NCI-H187 treated with DMSO at 0.1 percent for 48 hours (cell line): ENCODE measurements around the gene INTS7.

ENCODE experiments used
- DNase-seq: peaks from one replicate; lab custom pipeline; 2025; lab: John Stamatoyannopoulos, UW

Gene INTS7, protein sequence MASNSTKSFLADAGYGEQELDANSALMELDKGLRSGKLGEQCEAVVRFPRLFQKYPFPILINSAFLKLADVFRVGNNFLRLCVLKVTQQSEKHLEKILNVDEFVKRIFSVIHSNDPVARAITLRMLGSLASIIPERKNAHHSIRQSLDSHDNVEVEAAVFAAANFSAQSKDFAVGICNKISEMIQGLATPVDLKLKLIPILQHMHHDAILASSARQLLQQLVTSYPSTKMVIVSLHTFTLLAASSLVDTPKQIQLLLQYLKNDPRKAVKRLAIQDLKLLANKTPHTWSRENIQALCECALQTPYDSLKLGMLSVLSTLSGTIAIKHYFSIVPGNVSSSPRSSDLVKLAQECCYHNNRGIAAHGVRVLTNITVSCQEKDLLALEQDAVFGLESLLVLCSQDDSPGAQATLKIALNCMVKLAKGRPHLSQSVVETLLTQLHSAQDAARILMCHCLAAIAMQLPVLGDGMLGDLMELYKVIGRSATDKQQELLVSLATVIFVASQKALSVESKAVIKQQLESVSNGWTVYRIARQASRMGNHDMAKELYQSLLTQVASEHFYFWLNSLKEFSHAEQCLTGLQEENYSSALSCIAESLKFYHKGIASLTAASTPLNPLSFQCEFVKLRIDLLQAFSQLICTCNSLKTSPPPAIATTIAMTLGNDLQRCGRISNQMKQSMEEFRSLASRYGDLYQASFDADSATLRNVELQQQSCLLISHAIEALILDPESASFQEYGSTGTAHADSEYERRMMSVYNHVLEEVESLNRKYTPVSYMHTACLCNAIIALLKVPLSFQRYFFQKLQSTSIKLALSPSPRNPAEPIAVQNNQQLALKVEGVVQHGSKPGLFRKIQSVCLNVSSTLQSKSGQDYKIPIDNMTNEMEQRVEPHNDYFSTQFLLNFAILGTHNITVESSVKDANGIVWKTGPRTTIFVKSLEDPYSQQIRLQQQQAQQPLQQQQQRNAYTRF

GRCh38 chr1:212035123-212035834 is at the start of gene INTS7, which contains the start of gene DTL:
Gene INTS7 (minus strand): TSS chr1:212035557. CDS start chr1:212035437, 120 bp downstream.
Gene DTL (plus strand): TSS chr1:212035748. CDS start chr1:212035891, 143 bp downstream.
- DNase-seq: peak; percentile 85

DNA sequence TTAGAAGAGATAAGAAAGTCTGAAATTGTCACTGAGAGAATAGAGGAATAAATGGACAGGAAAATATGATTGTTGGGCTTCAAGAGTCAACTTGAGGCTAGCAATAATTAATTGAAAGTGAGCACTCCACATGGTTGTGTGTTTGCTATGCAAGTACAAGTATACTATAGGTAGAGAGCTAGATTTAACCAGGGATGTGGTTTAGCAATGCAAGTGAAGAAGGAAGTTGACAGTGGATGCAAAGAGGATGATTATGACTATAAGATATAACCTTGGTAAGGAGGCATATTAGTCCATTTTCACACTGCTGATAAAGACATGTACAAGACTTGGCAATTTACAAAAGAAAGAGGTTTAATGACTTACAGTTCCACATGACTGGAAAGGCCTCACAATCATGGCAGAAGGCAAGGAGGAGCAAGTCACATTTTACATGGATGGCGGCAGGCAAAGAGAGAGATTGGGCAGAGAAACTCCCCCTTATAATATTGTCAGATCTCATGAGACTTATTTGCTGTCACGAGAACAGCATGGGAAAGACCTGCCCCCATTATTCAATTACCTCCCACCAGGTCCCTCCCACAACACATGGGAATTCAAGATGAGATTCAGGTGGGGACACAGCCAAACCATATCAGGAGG is 47.5 kb upstream of the INTS7 start:
- DNase-seq: no peak

- no peak for DNase-seq
Observed at GRCh38 chr1:212078826-212079225, 43.5 kb upstream of the INTS7 start.

DNA sequence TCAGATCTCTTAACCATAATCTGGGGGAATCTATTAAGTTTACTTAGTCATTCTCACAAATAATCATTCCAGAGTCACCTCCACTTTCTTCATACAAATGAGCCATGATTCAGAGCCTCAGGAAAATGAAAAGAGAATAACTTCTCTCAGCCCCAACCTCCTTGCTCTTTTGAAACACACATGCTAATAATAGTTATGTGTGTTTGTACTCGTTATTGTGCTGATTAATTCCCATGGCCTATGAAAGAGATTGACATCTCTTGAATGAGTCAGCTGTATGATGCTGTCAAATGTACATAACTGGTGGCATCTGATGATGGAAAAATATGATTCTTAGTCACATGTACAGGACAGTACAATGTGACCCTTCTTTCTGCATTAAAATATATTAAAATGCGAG is 41.7 kb upstream of the INTS7 start:
- no peak for DNase-seq

GRCh38 chr1:212074856-212075255 is 39.5 kb upstream of the INTS7 start:
- DNase-seq: no peak

DNA sequence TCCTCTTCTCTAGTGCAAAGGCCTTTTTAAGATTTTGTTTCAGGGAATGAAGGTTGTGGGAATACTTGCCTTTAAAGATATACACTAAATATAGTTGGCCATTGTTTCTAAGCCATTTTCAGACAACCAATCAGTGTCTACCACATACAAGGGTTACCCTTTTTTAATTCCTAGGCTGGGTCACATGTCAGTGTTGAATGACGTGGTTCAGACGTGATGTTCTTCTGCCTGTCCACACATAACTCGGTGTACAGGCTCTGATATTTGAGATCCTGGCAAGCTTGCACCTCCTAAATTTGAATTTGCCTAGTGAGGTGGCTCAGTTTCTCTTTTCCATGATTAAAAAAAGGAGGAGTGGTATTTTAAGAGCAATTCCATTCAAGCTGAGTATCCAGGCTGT is 39.0 kb upstream of the INTS7 start:
- DNase-seq: no peak

DNA sequence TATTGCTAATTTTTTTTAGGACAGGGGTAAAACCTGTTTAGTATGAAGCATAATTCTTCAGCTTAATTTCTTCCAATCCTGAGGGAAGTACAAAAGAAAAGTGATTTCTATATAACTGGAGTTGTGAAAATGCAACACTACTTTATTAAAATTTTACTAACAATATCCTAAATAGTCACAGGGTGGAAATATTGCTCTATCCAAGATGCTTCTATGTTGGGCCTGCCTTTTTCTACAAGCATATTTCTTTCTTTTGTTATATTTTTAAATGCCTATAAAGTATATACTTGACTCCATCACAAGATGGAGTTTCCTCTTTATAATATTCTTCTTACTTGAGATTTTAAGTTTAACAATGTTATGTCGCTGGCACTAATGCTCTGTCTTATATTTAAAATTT is 38.1 kb upstream of the INTS7 start:
- DNase-seq: no peak

DNA sequence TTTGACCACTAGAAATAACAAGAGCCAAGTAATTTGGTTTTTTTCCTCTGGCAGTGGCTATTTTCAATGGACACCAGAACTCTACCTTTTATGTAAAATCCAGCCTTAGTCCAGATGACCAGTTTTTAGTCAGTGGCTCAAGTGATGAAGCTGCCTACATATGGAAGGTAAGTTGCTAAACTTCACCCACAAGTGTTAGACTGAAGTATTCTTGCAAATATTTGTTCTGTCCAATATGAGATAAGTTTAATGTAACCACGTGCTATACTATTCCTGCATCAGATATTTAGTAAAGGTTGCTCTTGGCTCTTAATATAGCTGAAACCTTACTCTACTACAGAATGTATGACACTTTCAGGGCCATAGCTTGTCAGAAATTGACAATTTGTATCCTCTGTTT is 36.7 kb upstream of the INTS7 start:
- DNase-seq: no peak

GRCh38 chr1:212070720-212071302 is 35.5 kb upstream of the INTS7 start:
- DNase-seq: no peak

GRCh38 chr1:212067787-212068186 is 32.4 kb upstream of the INTS7 start:
- DNase-seq: no peak

DNA sequence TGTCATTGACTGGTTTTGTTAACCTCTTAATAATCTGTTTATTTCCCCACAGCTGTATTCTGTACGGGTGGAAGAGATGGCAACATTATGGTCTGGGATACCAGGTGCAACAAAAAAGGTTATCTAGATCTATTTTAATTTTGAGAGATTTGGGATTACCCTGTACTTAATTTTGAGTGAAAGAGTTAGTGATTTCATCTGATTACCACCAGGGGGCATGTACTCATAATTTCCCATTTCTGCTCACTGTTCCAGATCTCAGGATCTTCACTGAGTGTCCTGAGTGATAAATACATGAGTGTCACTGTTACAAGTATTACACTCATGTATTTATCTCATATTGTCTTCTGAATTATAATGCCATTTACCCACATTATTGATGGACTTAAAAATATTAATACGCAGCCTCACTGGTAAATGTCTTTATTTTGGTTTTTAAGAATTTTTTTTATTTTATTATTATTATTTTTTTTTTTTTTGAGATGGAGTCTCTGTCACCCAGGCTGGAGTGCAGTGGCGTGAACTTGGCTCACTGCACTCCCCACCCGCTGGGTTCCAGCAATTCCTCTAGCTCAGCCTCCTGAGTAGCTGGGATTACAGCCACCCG is 27.6 kb upstream of the INTS7 start:
- no peak for DNase-seq

DNA sequence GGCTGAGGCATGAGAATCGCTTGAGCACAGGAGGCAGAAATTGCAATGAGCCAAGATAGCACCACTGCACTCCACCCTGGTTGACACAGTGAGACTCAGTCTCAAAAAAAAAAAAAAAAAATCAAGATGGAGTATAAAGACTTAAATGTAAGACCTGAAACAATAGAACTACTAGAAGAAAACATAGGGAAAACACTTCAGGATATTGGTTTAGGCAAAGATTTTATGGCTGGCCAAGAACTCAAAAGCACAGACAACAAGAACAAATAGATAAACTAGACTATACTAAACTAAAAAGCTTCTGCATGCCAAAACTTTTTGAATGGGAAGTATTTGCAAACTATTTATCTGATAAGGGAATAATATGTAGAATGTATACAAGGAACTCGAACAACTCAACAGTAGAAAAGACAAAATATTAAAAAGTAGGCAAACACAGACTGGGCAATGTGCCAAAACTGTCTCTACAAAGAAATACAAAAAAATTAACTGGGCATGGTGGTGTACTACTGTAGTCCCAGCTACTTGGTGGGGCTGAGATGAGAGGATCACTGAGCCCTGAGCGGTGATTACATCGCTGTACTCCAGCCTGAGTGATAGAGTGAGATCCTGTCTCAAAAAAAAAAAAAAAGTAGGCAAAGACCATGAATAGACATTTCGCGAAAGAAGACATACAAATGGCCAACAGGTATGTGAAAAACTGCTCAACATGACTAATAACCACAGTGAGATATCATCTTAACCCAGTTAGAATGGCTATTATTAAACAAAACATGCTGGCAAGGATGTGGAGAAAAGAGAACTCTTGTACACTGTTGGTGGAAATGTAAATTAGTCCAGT is 25.5 kb upstream of the INTS7 start:
- no peak for DNase-seq

DNA sequence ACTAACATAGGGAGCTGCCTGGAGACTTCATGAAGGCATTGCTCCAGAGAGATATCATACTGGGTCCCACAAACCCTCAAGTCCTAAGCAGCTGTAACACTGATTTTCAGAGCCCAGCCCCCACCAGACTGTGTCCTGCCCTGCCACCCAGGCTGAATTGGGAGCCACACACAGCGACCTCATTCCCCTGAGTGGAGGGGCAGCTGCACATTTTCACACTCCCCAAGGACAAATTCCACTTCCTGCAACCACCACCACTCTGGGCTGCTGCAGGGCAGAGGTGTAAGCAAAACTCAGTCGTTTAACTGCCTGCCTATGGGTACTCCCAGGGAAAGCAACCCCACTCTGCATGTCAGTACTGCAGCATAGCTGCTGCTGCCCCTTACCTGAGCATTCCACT is 20.0 kb upstream of the INTS7 start:
- no peak for DNase-seq

DNA sequence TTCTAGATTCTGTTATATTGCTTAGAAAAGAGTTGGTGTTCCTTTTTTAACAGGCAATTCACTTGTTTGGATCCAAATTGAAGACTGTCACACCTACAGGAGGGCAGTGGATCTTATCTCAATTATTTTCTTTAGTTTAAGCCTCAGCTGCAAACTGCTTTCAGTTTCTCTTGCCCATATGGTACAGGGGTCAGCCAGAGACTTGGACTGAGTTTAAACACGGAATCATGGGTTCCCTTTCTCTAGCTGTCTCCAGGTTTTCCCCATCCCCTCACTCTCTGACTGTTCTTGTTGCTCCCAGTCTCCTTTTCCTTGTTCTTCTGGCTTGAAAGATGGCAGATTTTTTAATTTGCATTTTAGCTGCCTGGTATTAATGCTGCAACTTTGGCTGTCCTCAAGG is 18.6 kb upstream of the INTS7 start:
- no peak for DNase-seq

GRCh38 chr1:212045981-212046380 is 10.6 kb upstream of the INTS7 start:
- no peak for DNase-seq

DNA sequence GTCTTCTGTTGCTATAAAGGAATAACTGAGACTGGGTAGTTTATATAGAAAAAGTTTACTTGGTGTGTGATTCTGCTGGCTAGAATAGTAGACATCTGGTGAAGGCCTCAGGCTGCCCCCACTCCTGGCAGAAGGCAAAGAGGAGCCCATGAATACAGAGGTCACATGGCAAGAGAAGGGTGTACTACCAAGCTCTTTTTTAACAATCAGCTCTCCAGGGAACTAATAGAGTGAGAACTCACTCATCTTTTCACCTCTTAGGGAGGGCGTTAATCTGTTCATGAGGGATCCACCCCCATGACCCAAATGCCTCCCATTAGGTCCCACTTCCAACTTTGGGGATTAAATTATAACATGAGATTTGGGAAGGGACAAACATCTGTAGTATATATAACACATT is 9.5 kb upstream of the INTS7 start:
- DNase-seq: no peak

- no peak for DNase-seq
Observed at GRCh38 chr1:212042436-212042835, 7.1 kb upstream of the INTS7 start.

- no peak for DNase-seq
Observed at GRCh38 chr1:212040629-212041412, 5.5 kb upstream of the INTS7 start.

DNA sequence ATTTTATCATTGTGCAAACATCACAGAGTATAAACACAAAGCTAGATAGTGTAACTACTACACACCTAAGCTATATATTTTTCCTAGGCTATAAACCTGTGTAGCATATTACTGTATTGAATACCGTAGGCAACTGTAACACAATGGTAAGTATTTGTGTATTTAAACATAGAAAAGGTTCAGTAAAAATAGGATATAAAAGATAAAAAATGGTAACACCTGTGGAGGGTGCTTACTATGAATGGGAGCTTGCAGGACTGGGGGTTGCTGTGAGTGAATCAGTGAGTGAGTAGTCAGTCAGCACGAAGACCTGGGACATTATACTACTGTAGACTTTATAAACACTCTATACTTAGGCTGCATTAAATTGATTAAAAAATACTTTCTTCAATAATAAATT is 4.3 kb upstream of the INTS7 start:
- DNase-seq: no peak
